Femur (tissue), 1 donor: Measurements from ENCODE around the gene GPR15LG.
"Not testable (repeated sequence)": the region's sequence is repeated elsewhere in the genome, so short reads cannot be mapped to it uniquely, and the experiment has no call there.

Experiments used
- DNase-seq: peaks from one replicate; pipeline ENCODE4 v3.0.0-alpha.2; 2017

The GPR15LG gene

GRCh38 chr10:84166620-84167288 is 6.8 kb upstream of the GPR15LG start:
- DNase-seq, result no peak

- not testable (repeated sequence) for DNase-seq
Measured at GRCh38 chr10:84167289-84167653, 6.3 kb upstream of the GPR15LG start.

GRCh38 chr10:84168382-84168781 is 5.2 kb upstream of the GPR15LG start:
- DNase-seq, result not testable (repeated sequence)

DNA sequence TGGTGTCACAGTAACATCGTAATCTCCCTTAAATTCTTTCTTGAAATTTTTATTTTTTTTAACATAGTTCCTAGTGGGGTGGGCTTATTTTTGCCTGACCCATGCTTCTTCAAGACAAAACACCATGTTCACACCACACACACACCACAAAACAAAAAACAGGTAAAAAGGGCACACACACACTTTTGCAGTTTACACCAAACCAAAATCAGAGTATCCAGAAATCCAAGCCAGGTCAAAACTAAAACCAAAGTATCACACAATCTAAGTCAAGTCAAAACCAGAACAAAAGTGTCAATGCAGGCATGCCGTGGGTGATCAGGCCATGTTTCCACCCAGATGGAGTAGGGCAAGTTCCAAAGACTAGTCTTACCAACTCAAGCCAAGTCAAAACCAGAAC is 2.4 kb upstream of the GPR15LG start:
- not testable (repeated sequence) for DNase-seq

DNA sequence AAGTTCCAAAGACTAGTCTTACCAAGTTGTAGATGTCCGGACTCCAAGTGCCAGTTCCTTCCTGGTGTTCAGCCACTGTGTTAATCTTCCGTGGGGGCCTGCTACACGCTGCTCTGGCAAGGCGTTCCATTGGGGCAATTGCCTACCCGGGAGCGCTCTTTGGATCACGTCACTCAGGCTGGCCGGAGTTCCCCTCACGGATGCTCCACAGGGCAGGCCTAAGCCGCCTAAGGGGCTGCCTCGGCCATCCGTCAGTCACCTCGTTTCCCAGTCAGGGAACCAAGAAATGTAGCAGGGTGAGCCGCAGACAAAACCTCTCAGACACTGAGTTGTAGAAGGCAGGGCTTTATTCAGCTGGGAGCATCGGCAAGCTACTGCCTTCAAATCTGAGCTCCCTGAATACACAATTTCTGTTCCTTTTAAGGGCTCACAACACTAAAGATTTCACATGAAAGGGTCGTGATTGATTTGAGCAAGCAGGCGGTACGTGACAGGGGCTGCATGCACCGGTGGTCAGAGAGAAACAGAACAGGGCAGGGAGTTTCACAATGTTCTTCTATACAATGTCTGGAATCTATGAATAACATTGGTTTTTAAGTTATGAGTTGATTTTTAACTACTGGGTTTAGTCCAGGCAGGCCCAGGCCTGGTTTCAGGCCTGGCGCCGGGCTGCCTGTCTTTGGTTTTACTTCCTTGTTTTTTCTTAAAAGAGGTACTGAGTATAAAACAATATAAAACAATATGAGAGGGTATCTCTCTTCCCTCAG is 1.7 kb upstream of the GPR15LG start:
- not testable (repeated sequence) for DNase-seq

DNA sequence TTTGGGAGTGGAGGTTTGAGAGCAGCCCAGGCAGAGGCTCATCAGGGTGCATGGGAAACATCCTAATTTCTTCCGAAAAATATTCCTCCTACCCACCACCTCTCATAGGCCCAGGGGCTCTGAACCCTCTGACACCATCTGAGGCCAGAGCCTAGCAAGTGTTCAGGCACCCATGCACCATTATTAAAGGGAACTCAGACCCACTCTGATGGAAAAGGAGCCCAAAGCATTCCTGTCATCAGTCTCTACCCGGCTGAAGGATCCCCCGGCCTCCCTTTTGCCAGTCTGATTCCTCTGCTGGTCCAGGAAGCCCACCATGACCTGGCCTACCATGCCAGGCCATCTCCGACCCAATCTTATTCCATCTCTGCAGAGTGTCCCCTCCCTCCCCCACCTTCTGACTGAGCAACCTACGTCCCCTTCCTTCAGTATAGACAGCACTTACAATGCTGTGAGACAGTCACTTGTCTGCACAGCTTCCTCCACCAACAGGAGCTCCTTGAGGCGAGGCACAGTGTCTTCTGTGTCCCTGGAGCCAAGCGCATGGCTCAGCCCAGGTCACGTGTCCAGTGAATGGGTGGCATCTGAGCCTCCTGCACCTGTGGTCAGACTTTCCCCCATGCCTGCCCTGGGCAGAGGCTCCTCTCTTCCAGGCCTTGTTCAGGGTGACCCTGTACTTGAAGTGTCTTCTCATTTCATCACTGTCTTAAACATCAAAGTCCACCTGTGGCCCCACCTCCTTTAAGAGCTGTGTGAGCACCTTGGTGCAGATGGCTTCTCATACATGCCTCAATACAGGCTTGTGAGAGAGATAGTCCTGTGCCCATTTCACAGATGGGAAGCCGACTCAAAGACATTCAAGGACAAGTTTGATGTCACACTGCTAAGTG is 889 bp upstream of the GPR15LG start:
- no peak for DNase-seq

DNA sequence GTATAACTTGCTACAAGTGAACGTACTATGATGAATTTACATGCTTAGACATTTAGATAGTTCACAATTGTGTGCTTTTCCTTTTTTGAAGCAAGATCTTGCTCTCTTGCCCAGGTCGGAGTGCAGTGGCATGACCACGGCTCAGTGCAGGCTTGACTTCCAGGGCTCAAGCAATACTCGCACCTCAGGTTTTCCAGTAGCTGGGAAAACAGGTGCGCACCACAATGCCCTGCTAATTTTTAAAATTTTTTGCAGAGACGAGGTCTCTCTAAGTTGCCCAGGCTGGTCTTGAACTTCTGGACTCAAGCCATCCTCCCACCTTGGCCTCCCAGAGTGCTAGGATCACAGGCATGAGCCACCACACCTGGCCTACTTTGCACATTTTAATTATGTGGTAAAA is 1.8 kb downstream of the GPR15LG start:
- no peak for DNase-seq

GRCh38 chr10:84176351-84176750 is 2.8 kb downstream of the GPR15LG start:
- no peak for DNase-seq

DNA sequence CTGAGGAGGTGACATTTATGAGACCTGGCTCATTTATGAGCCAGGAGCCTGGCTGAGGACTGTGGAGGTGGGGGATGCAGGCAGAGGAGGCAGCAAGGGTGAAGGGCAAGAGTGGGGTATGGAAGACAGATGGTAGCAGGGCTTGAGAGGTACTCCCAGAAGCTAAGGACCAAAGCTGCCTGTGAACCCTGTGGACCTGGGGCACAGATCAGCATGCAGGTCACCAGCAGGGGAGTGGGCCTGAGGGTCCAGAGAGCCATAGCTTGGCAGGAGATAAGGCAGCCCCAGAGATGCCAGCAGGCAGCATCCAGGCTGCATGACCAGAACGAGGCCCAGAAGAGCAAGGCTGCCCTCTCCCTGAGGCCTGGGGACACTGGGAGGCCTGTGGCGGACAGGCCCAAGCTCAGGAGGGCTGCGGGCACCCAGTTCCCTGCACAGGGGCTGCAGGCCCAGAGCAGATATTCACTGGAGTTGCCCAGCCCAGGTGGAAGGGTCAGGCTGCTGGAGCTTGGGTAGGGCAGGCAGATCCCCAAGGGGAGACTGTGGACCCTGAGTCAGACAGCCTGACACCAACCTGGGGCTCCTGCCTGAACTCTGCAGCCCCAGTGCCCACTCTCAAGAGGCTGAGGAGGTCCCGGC is 3.4 kb downstream of the GPR15LG start:
- DNase-seq, result no peak

DNA sequence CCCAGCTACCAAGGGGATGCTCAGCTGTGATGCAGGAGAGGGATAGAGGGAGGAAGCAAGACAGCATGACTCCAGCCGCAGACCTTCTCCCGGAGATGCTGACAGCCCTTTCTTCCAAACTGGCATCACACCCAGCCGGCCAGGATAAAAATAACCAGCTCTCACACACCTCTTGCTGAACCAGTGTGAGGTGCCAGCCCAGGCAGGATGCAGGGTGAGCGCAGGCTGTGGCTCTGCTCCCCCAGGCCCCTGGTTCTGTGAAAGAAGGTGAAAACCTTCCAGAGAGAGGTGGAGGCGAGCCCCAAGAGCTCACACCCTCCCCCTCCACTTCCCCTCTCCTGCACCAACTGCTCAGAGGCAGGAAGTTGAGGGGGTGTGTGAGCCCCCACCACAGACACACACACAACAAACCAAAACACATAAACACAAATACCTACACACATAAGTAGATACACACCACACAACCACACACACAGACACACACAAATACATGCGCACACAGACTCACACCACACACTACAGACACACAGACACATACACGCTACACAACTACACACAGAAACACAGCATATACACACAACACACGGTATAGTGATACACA is 4.0 kb downstream of the GPR15LG start:
- no peak for DNase-seq

DNA sequence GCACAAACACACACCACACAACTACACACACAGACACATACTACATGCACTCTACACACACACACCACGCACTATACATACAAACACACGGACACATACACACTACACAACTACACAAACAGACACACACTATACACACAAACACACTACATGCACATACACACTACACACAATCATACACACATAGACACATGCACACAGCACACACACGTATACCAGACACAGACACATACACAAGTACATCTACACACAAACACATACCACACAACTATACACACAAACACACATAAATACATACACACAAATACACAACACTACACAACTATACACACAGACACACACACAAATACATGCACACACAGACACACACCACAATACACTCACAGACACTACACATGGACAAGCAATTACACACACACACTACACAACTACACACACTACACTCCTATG is 4.6 kb downstream of the GPR15LG start:
- DNase-seq, result no peak

- no peak for DNase-seq
Measured at GRCh38 chr10:84179059-84179710, 5.6 kb downstream of the GPR15LG start.

GRCh38 chr10:84180386-84180785 is 6.8 kb downstream of the GPR15LG start:
- DNase-seq, result not testable (repeated sequence)

- no peak for DNase-seq
Measured at GRCh38 chr10:84181631-84182030, 8.0 kb downstream of the GPR15LG start.

DNA sequence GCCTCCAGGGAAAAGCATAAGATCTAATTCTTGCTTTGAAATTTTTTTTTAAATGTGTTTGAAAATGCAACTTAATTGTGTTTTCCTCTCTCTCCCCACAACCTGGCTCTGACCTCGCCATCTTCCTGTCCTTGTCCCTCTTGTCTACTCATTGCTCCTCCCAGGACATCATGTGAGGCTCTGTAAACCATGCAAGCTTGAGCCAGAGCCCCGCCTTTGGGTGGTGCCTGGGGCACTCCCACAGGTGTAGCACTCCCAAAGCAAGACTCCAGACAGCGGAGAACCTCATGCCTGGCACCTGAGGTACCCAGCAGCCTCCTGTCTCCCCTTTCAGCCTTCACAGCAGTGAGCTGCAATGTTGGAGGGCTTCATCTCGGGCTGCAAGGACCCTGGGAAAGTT is 10.9 kb downstream of the GPR15LG start:
- DNase-seq, result no peak

- DNase-seq, result no peak
Measured at GRCh38 chr10:84185526-84186175, 12.1 kb downstream of the GPR15LG start.

DNA sequence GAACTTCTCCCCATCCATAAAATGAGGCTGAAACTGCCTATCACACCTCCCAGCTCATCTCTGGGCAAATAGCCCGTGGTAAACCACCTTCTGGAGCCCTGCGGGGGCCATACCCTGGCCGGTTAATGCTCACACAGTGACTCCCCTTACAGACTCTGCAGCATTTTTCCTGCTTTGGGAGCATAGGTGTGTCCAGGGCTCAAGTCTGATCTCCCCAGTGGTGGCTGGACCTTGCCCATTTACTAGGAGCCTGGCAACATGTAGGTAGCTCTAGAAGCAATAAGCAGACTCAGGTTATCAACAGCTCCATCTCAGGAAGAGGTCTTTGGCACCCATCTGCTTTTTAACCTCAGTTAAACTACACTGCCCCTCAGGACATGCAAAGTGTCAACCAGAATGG is 15.2 kb downstream of the GPR15LG start:
- no peak for DNase-seq

DNA sequence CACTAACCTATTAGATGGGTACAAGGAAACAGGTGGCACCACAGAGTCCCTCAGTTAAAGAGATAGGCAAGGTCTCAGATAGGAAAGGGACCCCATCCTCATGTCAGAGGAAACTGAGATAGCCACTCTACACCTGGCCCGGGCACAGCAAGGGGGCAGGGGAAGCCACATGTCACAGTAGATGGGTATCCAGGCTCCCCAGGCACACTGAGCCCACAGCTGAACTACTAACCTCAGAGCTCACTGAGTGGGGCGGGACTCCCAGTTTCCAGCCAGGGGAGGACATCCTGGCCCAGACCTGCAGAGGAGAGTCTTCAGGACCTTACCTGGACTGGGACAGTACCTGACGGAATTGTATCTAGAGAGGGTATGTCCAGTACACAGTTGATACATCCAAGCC is 17.0 kb downstream of the GPR15LG start:
- no peak for DNase-seq

DNA sequence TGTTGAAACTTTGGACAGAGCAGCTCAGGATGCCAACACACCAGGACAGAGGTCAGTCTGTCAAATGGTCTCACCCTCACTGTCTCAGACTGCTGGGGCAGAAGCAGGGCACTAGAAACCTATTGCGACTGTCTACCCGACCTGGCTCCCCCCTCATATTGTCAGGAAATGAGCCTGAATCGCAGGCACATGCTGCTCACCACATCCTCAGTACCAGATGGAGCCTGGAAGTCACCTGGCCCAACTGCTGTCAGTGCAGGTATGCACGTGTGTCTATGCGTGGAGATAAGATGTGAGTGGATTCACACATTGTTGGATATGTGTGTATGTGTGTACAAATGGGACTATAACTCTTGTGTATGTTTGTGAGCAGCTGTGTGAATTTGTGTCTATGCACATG is 17.5 kb downstream of the GPR15LG start:
- no peak for DNase-seq

DNA sequence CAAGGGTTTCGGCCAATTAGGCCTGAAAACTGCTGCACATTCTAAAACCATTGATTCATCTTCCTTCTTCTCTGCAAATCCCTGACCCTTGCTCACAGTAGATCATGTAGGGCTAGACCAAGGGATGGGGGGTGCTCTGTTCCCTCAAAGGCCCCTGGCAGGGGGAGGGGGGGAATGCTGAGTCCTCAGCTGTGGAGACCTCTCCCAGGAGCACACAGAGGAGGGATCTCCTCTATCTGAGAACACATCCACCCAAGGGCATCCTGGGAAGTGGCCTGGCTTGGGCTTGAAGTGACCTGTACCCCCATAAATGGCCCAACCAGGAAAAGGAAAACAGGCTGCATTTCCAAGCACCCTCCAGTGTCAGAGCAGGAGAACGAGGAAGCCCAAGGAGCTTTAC is 19.7 kb downstream of the GPR15LG start:
- no peak for DNase-seq

- DNase-seq, result no peak
Measured at GRCh38 chr10:84193846-84194423, 20.3 kb downstream of the GPR15LG start.
